ENCODE data around the gene PCIF1. TPM values are rescaled to one million over a fixed set of nuclear protein-coding genes. Genes with fewer than 3 reads are reported as not detected.

PCIF1 gene
- total RNA-seq (2014; rRNA removed; shearing (Covaris generic)) (4.2 and 5.3 TPM in 2 replicates), polyA plus RNA-seq (2016; fragmentation: Nextera tagmentation; extraction: Ambion mirVana) (23.8 and 24.3 TPM in 2 replicates)

DNA sequence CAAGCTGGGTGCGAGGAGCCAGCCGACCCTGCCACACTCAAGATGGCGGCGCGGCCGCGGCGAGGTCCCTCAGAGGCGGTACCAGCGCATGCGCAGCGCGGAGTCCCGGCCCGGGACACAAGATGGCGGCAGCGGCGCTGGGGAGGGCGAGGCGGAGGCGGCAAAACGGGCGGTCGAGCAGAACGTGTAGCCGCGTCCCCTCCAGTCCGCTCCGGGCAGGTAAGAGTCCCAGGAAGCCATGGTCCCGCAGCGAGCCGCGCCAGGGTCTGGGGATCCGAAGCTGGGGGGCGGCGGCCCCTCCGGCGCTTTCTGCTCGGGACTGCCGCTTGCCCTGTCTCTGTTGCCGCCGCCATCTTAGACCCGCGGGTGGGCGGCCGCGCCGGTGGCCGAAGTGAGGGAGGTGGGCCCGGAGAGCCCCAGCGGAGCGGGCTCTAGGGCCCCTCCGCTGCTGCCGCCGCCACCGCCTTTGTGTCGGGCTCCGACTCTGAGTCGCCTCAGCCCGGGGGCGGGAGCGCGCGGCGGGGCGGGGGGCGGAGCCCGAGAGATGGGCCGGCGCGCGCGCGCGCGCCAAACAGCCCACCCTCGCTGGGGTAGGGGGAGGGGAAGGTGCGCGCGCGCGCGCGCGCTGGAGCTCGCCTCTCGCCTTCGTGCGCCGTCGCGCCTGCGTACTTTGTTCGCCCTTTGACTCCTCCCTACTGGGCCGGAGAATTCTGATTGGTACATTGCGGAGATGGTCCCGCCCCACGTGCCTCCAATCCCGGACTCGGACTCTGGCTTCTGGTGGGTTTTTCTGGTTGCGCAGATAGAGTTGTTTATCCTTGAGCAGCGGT, at the start of gene PCIF1:
Gene PCIF1 (plus strand): TSS at position 98 of the 830 bp plus-strand sequence. CDS start 4,317 bp downstream, outside the sequence.
- peak within 1 kb of the TSS; percentile 99 for H3K9ac ChIP-seq
- peaks cover 14% of the 10 kb centered on the region; the same call in 1 of the 2 replicates for H3F3A ChIP-seq (ENCODE audit: insufficient read depth)
- H3K9me3 ChIP-seq (ENCODE audit: low read depth): no peaks in the 10 kb centered on the region
- peaks cover 10% of the 10 kb centered on the region; the same call in 1 of the 2 replicates for H3K36me3 ChIP-seq (ENCODE audit: low read depth)
- no peaks in the 10 kb centered on the region for H3K9me2 ChIP-seq (ENCODE audit: insufficient read depth)
- in situ Hi-C loops (cut with MboI): no loop called here
- no peaks in the 10 kb centered on the region for H3K27me3 ChIP-seq (replicated peaks; ENCODE audit: insufficient read depth)
- H3K4me2 ChIP-seq (ENCODE audit: unreplicated experiment): peak within 1 kb of the TSS; percentile 97
- H3K4me1 ChIP-seq (ENCODE audit: insufficient read depth): peaks cover 12% of the 10 kb centered on the region; the same call in 1 of the 2 replicates
- peak within 1 kb of the TSS; percentile 95 for H3K27ac ChIP-seq
- H3K4me3 ChIP-seq: peak within 1 kb of the TSS; percentile 95
- DNase-seq: peak; percentile 99
- 0 to 1% methylated on average over 62 to 63 of the region's 102 CpGs for WGBS, 2 experiments (ENCODE audit: low coverage in 1 of 2, low lambda C conversion rate in 2 of 2, missing lambda C conversion rate in 2 of 2)
- peak within 1 kb of the TSS; percentile 82 for H2AFZ ChIP-seq
- no peak for TF ChIP-seq EZH2phosphoT487 (IDR thresholded peaks at IDR 0.05; ENCODE audit: insufficient read depth, low read depth)
- TF ChIP-seq EZH2 (IDR thresholded peaks at IDR 0.05; ENCODE audit: insufficient read depth, poor library complexity, severe bottlenecking): no peak
- H3K79me2 ChIP-seq (ENCODE audit: insufficient read depth): peaks cover 52% of the 10 kb centered on the region
- H4K20me1 ChIP-seq (ENCODE audit: insufficient read depth): no peaks in the 10 kb centered on the region

DNA sequence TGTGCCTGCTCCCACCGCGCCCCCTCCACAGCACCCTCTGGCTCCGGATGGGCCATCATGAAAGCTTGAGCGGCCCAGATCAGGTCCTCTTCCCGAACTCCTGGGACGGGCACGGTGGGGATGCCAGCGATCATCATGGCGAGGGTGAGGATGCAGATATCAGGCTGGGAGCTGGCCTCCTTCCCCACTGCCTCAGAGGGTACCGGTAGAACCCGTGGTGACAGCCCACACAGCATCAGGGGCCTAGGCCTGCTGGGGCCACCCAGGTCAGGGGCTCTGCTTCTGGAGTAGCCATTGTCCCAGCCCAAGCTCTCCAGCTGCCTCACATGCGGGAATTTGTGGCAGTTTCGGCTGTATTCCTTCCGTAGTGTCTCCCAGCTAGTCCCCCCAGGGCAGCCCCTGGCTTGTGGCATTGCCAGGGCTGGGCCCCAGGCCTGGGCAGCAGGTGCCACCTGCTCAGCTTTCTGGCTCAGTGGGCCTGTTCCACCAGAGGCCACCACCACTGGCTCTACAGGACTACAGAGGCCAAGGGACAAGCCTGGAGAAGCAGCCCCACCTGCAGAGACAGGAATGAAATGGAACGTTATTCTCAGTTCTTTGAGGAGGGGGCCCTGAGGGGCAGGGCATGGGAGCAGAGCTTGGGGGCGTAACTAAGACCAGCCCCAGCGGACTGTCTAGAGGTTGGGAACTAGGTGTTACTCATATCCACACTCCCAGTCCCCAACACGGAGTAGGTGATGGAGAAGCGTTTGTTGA, 47.7 kb upstream of the PCIF1 start:
- H3K79me2 ChIP-seq (ENCODE audit: insufficient read depth): peaks cover 16% of the 10 kb centered on the region
- TF ChIP-seq EZH2phosphoT487 (IDR thresholded peaks at IDR 0.05; ENCODE audit: insufficient read depth, low read depth) (no peak), EZH2 (IDR thresholded peaks at IDR 0.05; ENCODE audit: insufficient read depth, poor library complexity, severe bottlenecking) (no peak)
- H3K27ac ChIP-seq: no peak overlapping the region
- in situ Hi-C loops (cut with MboI): no loop called here
- H3K36me3 ChIP-seq (ENCODE audit: low read depth): 0 out of 2 replicates have a peak, but pooled peaks cover 4% of the 10 kb centered on the region
- H3K27me3 ChIP-seq (replicated peaks; ENCODE audit: insufficient read depth): no peaks in the 10 kb centered on the region
- no peak overlapping the region for H2AFZ ChIP-seq
- peaks cover 3% of the 10 kb centered on the region; the same call in 1 of the 2 replicates for H4K20me1 ChIP-seq (ENCODE audit: insufficient read depth)
- H3K9me2 ChIP-seq (ENCODE audit: insufficient read depth): no peaks in the 10 kb centered on the region
- H3K4me1 ChIP-seq (ENCODE audit: insufficient read depth): peaks cover 16% of the 10 kb centered on the region
- no peak overlapping the region for H3K4me3 ChIP-seq
- WGBS, 2 experiments (ENCODE audit: low coverage in 1 of 2, low lambda C conversion rate in 2 of 2, missing lambda C conversion rate in 2 of 2): 89% methylated on average over 19 of the region's 19 CpGs
- peaks cover 10% of the 10 kb centered on the region for H3F3A ChIP-seq (ENCODE audit: insufficient read depth)
- H3K9me3 ChIP-seq (ENCODE audit: low read depth): no peaks in the 10 kb centered on the region
- H3K9ac ChIP-seq: no peak overlapping the region
- H3K4me2 ChIP-seq (ENCODE audit: unreplicated experiment): no peak overlapping the region
- DNase-seq: no peak

DNA sequence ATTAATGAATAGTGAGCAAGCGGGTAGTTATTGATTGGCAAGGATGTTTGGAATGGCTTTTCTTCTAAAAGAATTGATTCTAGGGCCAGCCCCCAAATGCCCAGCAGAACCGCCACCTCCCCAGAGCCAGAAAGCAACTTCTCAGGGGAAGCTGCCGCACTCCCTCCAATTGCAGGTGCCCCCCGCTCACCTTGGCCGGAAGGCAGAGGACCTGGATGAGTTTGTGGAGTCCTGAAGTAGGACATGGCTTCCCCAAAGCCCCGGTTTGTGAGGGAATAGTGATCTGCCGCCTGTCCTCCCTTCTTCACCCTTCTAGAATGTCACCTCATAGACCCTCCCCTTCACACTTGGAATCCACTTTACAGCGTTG, 47.2 kb upstream of the PCIF1 start, which contains the start of gene SPATA25:
Gene SPATA25 (minus strand): TSS at position 277 of the 370 bp plus-strand sequence. CDS start 32 bp downstream, at position 245.
- Histone ChIP-seq H3K9ac (no peak within 1 kb of the TSS), H3K27ac (no peak within 1 kb of the TSS), H3K4me2 (ENCODE audit: unreplicated experiment) (no peak within 1 kb of the TSS), H3K4me3 (no peak within 1 kb of the TSS), H3K36me3 (ENCODE audit: low read depth) (0 out of 2 replicates have a peak, but pooled peaks cover 2% of the 10 kb centered on the region), H3K27me3 (replicated peaks; ENCODE audit: insufficient read depth) (no peaks in the 10 kb centered on the region), H2AFZ (no peak within 1 kb of the TSS), H3K9me3 (ENCODE audit: low read depth) (no peaks in the 10 kb centered on the region), H3K9me2 (ENCODE audit: insufficient read depth) (no peaks in the 10 kb centered on the region), H3K79me2 (ENCODE audit: insufficient read depth) (peaks cover 16% of the 10 kb centered on the region), H3K4me1 (ENCODE audit: insufficient read depth) (peaks cover 10% of the 10 kb centered on the region), H3F3A (ENCODE audit: insufficient read depth) (peaks cover 10% of the 10 kb centered on the region), H4K20me1 (ENCODE audit: insufficient read depth) (peaks cover 3% of the 10 kb centered on the region; the same call in 1 of the 2 replicates)
- in situ Hi-C loops (cut with MboI): no loop called here
- no peak for TF ChIP-seq EZH2 (IDR thresholded peaks at IDR 0.05; ENCODE audit: insufficient read depth, poor library complexity, severe bottlenecking)
- TF ChIP-seq EZH2phosphoT487 (IDR thresholded peaks at IDR 0.05; ENCODE audit: insufficient read depth, low read depth): no peak
- no peak for DNase-seq
- 93 to 95% methylated on average over 8 of the region's 8 CpGs for WGBS, 2 experiments (ENCODE audit: low coverage in 1 of 2, low lambda C conversion rate in 2 of 2, missing lambda C conversion rate in 2 of 2)

DNA sequence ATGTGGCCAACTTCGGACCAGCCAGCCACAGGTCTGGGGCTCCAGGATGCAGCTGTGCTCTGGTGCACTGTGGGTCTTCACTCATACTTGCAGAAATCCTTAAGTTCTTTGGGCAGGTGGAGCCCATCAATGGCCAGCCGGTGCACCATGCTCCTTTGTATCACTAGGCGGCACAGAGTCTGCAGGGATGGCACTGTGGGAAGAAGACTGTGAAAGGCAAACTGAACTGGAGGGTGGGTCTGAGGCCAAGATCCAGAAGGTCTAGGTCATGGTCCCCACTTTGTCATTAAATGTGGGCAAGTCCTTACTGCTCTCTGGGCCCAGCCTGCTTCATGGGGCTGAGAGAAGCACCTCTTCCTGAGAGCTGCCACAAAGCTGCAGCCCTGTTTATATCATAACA, 45.8 kb upstream of the PCIF1 start:
- no peak overlapping the region for H3K4me2 ChIP-seq (ENCODE audit: unreplicated experiment)
- WGBS, 2 experiments (ENCODE audit: low coverage in 1 of 2, low lambda C conversion rate in 2 of 2, missing lambda C conversion rate in 2 of 2): 71 to 78% methylated on average over 3 of the region's 3 CpGs
- DNase-seq: no peak

More for the DNA sequence above, 45.8 kb upstream of the PCIF1 start:
- in situ Hi-C loops (cut with MboI): no loop called here
- Histone ChIP-seq H3K36me3 (ENCODE audit: low read depth) (no peaks in the 10 kb centered on the region), H3K9me3 (ENCODE audit: low read depth) (no peaks in the 10 kb centered on the region), H3K9ac (no peak overlapping the region), H3K27ac (no peak overlapping the region), H3K79me2 (ENCODE audit: insufficient read depth) (peaks cover 19% of the 10 kb centered on the region; the same call in 1 of the 2 replicates), H2AFZ (no peak overlapping the region), H3F3A (ENCODE audit: insufficient read depth) (peaks cover 10% of the 10 kb centered on the region), H3K9me2 (ENCODE audit: insufficient read depth) (no peaks in the 10 kb centered on the region), H4K20me1 (ENCODE audit: insufficient read depth) (peaks cover 3% of the 10 kb centered on the region; the same call in 1 of the 2 replicates), H3K4me1 (ENCODE audit: insufficient read depth) (peaks cover 10% of the 10 kb centered on the region), H3K27me3 (replicated peaks; ENCODE audit: insufficient read depth) (no peaks in the 10 kb centered on the region), H3K4me3 (no peak overlapping the region)
- TF ChIP-seq EZH2 (IDR thresholded peaks at IDR 0.05; ENCODE audit: insufficient read depth, poor library complexity, severe bottlenecking) (no peak), EZH2phosphoT487 (IDR thresholded peaks at IDR 0.05; ENCODE audit: insufficient read depth, low read depth) (no peak)

All from GM23248 (cell line).